Naive thymus-derived CD8-positive, alpha-beta T cell (primary cell): ENCODE measurements around the gene ZMYND19. TPM values are rescaled to one million over a fixed set of nuclear protein-coding genes. Genes with fewer than 3 reads are reported as not detected.

Experiments
- ATAC-seq, 2 donors: fragments of 150-1000 bp; cut with Tn5 transposase in 1 of 2; sonication (Bioruptor Pico), chemical (Tn5 transposase) in 1 of 2; 1 replicate in 1 of 2; 2 replicates in 1 of 2; pipeline ENCODE4 v1.10.0; 2021; ENCODE audit warnings: mild to moderate bottlenecking in 2 of 2, moderate library complexity in 2 of 2
- POLR2A ChIA-PET: fragments of 350-600 bp; sonication (Branson Sonifier 250); formaldehyde crosslinking; loops from one replicate; lab custom pipeline; 2021; ENCODE audit warnings: antibody characterized with exemption; lab: Charles Lee
- DNase-seq, 10 donors: peaks; one replicate each; pipeline versions ENCODE4 v3.0.0 to v3.0.0-alpha.2; 2020 to 2022
- H3K27ac Mint-ChIP-seq, 10 donors: one replicate each; pipeline ENCODE4 v1.8.0; 2020 to 2022; ENCODE audit warnings: mild to moderate bottlenecking in 10 of 10, mixed read lengths in 10 of 10, moderate library complexity in 4 of 10, inconsistent platforms in 1 of 10
- H3K27me3 Mint-ChIP-seq, 5 donors: one replicate each; pipeline ENCODE4 v1.8.0; 2021 to 2022; ENCODE audit warnings: mixed read lengths in 5 of 5
- H3K36me3 Mint-ChIP-seq, 3 donors: one replicate each; pipeline ENCODE4 v1.8.0; 2020 to 2022; ENCODE audit warnings: mixed read lengths in 3 of 3, mild to moderate bottlenecking in 2 of 3, inconsistent platforms in 1 of 3
- H3K4me1 Mint-ChIP-seq, 4 donors: one replicate each; pipeline ENCODE4 v1.8.0; 2021 to 2022; ENCODE audit warnings: mixed read lengths in 4 of 4
- H3K4me3 Mint-ChIP-seq, 10 donors: one replicate each; pipeline ENCODE4 v1.8.0; 2020 to 2022; ENCODE audit warnings: mild to moderate bottlenecking in 10 of 10, mixed read lengths in 10 of 10, moderate library complexity in 6 of 10, inconsistent platforms in 1 of 10
- H3K9me3 Mint-ChIP-seq, 9 donors: one replicate each; pipeline ENCODE4 v1.8.0; 2020 to 2022; ENCODE audit warnings: mixed read lengths in 9 of 9, mild to moderate bottlenecking in 3 of 9, inconsistent platforms in 1 of 9, moderate library complexity in 1 of 9
- polyA plus RNA-seq, 3 donors: library from polyadenylated mRNA; unstranded; fragments of 300-500 nt; fragmentation: Illumina TruSeq; gene quantifications; one replicate each; pipeline ENCODE4 v1.2.3, GENCODE V29; 2021
- total RNA-seq, 8 experiments: library from RNA in 2 of 8; stranded (reverse) in 2 of 8; gene quantifications; one replicate each; pipeline ENCODE4 v1.2.3 and lab custom pipeline; 2021 to 2026

ZMYND19 gene
- total and polyA plus RNA-seq, 5 experiments from 2014 or later: 5.5 to 27.5 (median 15.7) TPM

- POLR2A ChIA-PET: no interaction called here
- no peaks in the 10 kb centered on the region for H3K27me3 Mint-ChIP-seq
- peak overlapping the region in 2 of 10 donors; percentile 53 to 63 for H3K27ac Mint-ChIP-seq
- ATAC-seq (no peak), DNase-seq (no peak)
- H3K9me3 Mint-ChIP-seq: no peaks in the 10 kb centered on the region
- H3K36me3 Mint-ChIP-seq: peaks cover 0 to 3% (median 0%) of the 10 kb centered on the region in 3 donors
- peak overlapping the region in 1 of 10 donors; percentile 41 for H3K4me3 Mint-ChIP-seq
- peaks cover 11 to 50% (median 30%) of the 10 kb centered on the region in 4 donors for H3K4me1 Mint-ChIP-seq
These were observed 22.4 kb upstream of the ZMYND19 start for GRCh38 chr9:137612741-137613142.

DNA sequence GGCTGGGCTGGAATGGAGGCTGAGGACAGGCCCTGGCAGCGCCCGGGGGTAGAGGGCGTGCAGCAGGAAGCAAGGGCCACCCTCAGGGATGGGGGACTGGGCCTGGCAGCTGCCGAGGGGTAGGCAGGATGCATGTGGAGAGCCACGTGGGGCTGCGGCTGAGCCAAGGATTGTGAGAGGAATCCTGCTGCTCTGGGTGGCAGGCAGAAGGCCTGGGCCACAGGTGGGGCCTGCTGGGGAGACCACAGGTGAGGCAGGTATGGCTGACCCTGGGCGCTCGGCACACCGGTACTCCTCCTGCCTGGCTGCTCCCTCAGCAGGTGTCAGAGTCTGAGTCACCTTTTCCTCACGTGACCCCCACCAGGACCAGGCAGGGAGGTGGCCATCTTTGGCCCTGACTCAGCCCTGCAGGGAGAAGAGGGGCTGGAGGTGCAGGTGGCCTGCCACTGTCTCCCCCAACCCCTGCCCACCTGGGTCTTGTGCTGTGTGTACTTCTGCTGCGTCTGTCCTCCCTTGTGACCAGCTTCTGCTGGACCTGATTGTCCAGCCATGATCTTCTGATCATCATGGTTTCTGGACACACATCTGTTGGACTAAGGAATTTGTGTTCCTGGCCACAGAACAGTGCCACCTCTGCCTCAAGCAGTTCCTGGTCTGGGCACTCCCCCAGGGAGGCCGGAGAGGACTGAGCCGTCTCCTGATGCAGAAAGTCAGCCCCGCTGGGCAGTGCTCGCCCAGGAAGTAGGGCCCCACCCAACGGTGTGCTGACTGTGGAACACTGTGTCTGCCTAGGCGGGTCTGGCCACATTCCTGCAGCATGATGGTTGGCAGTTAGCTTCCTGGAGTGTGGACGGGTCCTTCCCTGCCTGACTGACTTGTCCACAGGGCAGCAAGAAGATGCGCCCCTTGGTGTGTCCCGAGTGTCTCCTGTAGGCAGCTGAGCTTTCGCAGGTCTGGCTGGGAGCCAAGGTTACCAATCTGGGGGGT is 21.6 kb upstream of the ZMYND19 start:
- Mint-ChIP-seq H3K27me3 (no peaks in the 10 kb centered on the region), H3K36me3 (peaks cover 0 to 3% (median 0%) of the 10 kb centered on the region in 3 donors), H3K27ac (peak overlapping the region in 9 of 10 donors; percentile 13 to 76 (median 61)), H3K9me3 (no peaks in the 10 kb centered on the region), H3K4me3 (peak overlapping the region in 4 of 10 donors; percentile 46 to 64 (median 51)), H3K4me1 (peaks cover 10 to 50% (median 30%) of the 10 kb centered on the region in 4 donors)
- no peak for DNase-seq
- ATAC-seq: peak; percentile 33 to 68
- POLR2A ChIA-PET: interaction anchor here (1.1 kb wide), 1 partner anchor 23 kb away, joined by 5 read pairs; no protein-coding TSS in a partner anchor

DNA sequence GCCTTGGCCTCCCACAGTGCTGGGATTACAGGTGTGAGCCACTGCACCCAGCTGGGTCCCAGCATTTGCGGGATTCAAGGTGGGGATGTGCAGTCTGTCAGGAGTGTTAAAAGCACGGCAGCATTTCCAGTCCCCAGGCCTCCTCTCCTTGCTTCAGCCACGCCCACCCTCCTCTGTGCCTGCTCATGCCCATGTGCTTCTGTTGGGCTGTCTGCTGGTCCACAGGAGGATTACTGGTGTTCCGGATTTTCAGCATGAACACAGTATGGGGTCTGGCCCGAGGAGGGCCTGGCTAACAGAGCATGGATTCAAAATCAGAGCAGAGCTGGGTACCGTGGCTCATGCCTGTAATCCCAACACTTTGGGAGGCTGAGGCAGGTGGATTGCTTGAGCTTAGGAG is 20.6 kb upstream of the ZMYND19 start:
- POLR2A ChIA-PET: interaction anchor here (1.1 to 2.6 kb wide), 2 partner anchors 8 to 22 kb away, joined by 5 to 10 read pairs; partner anchors contain the start of gene EHMT1
- peak overlapping the region in 4 of 10 donors; percentile 44 to 64 (median 48) for H3K4me3 Mint-ChIP-seq

GRCh38 chr9:137607141-137607857 is 17.0 kb upstream of the ZMYND19 start:
- ATAC-seq: no peak
- Mint-ChIP-seq H3K27me3 (no peaks in the 10 kb centered on the region), H3K36me3 (no peaks in the 10 kb centered on the region), H3K27ac (peak overlapping the region in 5 of 10 donors; percentile 36 to 86 (median 44)), H3K4me3 (peak overlapping the region; percentile 70 to 90 (median 81)), H3K4me1 (peaks cover 14 to 48% (median 39%) of the 10 kb centered on the region in 4 donors), H3K9me3 (no peaks in the 10 kb centered on the region)
- POLR2A ChIA-PET: interaction anchor here (0.6 to 1.8 kb wide), 5 partner anchors 11 to 29 kb away, joined by 3 to 15 read pairs (median 4); partner anchors contain the start of genes DPH7, EHMT1 and ZMYND19
- peak in 1 of 10 donors; percentile 63 for DNase-seq

More for the DNA sequence above, 20.6 kb upstream of the ZMYND19 start:
- ATAC-seq (no peak), DNase-seq (no peak)
- Mint-ChIP-seq H3K27me3 (no peaks in the 10 kb centered on the region), H3K4me1 (peaks cover 10 to 52% (median 34%) of the 10 kb centered on the region in 4 donors), H3K36me3 (peaks cover 0 to 3% (median 0%) of the 10 kb centered on the region in 3 donors), H3K9me3 (no peaks in the 10 kb centered on the region), H3K27ac (peak overlapping the region in 7 of 10 donors; percentile 32 to 75 (median 63))

- peaks cover 11 to 42% (median 34%) of the 10 kb centered on the region in 4 donors for H3K4me1 Mint-ChIP-seq
- ATAC-seq: no peak
- POLR2A ChIA-PET: interaction anchor here (0.6 to 1.8 kb wide), 5 partner anchors 12 to 28 kb away, joined by 3 to 15 read pairs (median 4); partner anchors contain the start of genes DPH7, EHMT1 and ZMYND19
These were observed 16.4 kb upstream of the ZMYND19 start for GRCh38 chr9:137606734-137607138.

DNA sequence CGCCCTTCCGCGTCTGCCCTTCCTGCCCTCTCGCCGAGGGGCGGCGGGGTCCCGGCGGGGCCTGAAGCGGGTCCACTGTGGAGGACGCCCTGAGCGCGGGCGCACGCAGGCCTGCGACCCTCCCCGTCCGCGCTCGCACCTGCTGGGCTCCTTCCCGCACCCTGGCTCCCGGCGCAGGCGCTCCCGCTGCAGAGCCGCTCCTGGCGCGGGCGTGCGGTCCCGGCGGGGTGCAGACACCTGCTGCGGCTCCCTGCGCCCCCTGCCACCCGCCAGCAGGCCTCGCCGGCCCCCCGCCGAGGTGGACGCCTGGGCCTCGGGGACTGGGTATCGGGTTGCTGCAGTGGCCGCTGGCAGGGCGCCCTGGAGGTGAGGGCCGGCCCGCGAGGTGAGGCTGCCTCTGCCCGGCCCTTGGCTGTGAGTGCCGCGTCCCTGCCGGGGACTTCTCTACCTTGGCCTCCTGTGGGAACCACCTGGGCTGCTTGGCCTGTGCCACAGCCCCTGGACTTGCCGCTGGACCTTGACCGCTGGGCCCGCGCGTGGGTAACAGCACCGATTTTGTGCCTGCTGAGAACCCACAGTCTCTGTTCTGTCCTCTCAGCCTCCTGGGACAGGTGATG is 15.8 kb upstream of the ZMYND19 start:
- DNase-seq (peak in 2 of 10 donors; percentile 33 to 37), ATAC-seq (peak; percentile 4 to 12)
- POLR2A ChIA-PET: interaction anchor here (1.4 to 1.6 kb wide), 3 partner anchors 12 to 24 kb away, joined by 3 to 15 read pairs (median 3); partner anchors contain the start of gene EHMT1
- Mint-ChIP-seq H3K27ac (peak overlapping the region in 4 of 10 donors; percentile 62 to 78 (median 70)), H3K4me1 (peaks cover 8 to 36% (median 29%) of the 10 kb centered on the region in 4 donors), H3K27me3 (no peaks in the 10 kb centered on the region), H3K9me3 (no peaks in the 10 kb centered on the region), H3K36me3 (no peaks in the 10 kb centered on the region), H3K4me3 (peak overlapping the region; percentile 70 to 90 (median 81))

More at GRCh38 chr9:137606734-137607138, 16.4 kb upstream of the ZMYND19 start:
- Mint-ChIP-seq H3K27ac (peak overlapping the region in 4 of 10 donors; percentile 34 to 86 (median 54)), H3K36me3 (no peaks in the 10 kb centered on the region), H3K27me3 (no peaks in the 10 kb centered on the region), H3K4me3 (peak overlapping the region; percentile 70 to 90 (median 81)), H3K9me3 (no peaks in the 10 kb centered on the region)
- peak in 1 of 10 donors; percentile 62 for DNase-seq

DNA sequence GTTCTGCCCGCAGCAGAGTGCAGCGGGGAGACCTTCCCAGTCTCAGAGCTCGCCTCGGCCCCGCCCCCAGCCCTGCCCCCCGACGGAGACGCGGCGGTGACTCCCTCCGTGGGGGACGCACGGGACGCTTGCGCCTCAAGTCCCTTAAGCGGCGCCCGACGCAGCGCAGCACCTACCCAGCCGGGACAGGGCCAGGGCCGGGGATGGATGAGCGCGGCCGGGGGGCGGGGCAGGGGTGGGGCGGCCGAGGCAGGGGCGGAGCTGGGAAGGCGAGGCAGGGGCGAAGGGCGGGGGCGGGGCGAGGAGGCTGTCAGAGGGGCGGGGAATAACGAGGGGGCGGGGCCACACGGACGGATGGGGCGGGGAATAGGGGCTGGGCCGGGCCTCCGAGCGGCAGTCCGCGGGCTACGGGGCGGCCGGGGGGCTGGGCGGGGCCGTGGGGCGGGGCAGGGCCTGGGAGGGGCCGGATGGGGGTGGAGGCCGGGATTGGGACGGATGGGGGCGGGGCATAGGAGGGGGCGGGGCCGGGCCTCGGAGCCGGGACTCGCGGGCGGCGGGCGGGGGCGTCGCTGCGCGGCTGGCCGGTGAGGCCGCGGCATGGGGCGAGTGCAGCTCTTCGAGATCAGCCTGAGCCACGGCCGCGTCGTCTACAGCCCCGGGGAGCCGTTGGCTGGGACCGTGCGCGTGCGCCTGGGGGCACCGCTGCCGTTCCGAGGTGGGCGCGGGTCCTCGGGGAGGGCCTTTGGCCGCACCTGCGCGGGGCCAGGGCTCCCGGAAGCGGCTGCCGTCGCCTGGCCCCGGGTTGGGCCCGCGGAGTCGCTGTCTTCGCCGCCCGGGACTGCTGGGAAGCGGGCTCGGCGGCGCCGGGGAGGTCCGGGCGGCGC is 15.1 kb upstream of the ZMYND19 start, which contains the start of gene ARRDC1:
Gene ARRDC1, plus strand, starts transcription at position 566 of the 884 bp plus-strand sequence. Its CDS starts 32 bp downstream, at position 598.
- peaks cover 8 to 35% (median 26%) of the 10 kb centered on the region in 4 donors for H3K4me1 Mint-ChIP-seq
- no peaks in the 10 kb centered on the region for H3K36me3 Mint-ChIP-seq
- no peaks in the 10 kb centered on the region for H3K9me3 Mint-ChIP-seq
- H3K27ac Mint-ChIP-seq: peak within 1 kb of the TSS in 4 of 10 donors; percentile 62 to 78 (median 72)
- ATAC-seq (peak; percentile 88 to 90), DNase-seq (peak; percentile 83 to 97 (median 91))
- peak within 1 kb of the TSS; percentile 70 to 90 (median 81) for H3K4me3 Mint-ChIP-seq
- POLR2A ChIA-PET: interaction anchor here (0.6 to 1.6 kb wide), 6 partner anchors 11 to 878 kb away, joined by 3 to 14 read pairs (median 4); partner anchors contain the start of genes EHMT1 and ZMYND19
- H3K27me3 Mint-ChIP-seq: no peaks in the 10 kb centered on the region

- Mint-ChIP-seq H3K4me1 (peaks cover 8 to 32% (median 23%) of the 10 kb centered on the region in 4 donors), H3K4me3 (peak overlapping the region; percentile 22 to 76 (median 65)), H3K36me3 (no peaks in the 10 kb centered on the region), H3K27ac (peak overlapping the region in 3 of 10 donors; percentile 6 to 80 (median 72)), H3K9me3 (no peaks in the 10 kb centered on the region), H3K27me3 (no peaks in the 10 kb centered on the region)
- DNase-seq: peak in 1 of 10 donors; percentile 69
- ATAC-seq: no peak
- POLR2A ChIA-PET: interaction anchor here (1.2 to 1.6 kb wide), 5 partner anchors 10 to 23 kb away, joined by 3 to 14 read pairs (median 4); partner anchors contain the start of genes EHMT1 and ZMYND19
These were observed 14.2 kb upstream of the ZMYND19 start for GRCh38 chr9:137604345-137605086.

- H3K27ac Mint-ChIP-seq: peak overlapping the region in 3 of 10 donors; percentile 6 to 80 (median 72)
- DNase-seq (no peak), ATAC-seq (no peak)
These were observed 13.6 kb upstream of the ZMYND19 start for GRCh38 chr9:137603879-137604278.

DNA sequence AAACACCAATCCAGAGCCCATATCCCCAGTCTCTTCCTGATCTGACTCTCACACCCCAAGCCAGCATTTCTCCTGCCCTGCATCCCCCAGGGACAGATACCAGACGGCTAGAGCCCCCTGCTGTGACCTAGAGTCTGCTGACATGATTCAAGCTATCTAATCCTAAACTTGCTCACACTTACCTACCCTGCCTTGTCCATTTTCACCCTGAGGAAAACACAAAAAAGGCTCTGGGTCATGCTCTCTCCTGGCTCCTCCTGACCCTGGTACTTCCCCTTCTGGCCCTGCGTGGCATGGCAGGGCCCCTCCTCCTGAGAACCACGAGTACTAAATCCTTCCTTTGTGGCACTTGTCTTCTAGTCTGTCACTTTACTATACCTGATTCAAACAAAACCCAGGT is 12.3 kb upstream of the ZMYND19 start:
- ATAC-seq (no peak), DNase-seq (no peak)
- Mint-ChIP-seq H3K4me3 (peak overlapping the region in 5 of 10 donors; percentile 4 to 62 (median 52)), H3K36me3 (no peaks in the 10 kb centered on the region), H3K27me3 (no peaks in the 10 kb centered on the region), H3K4me1 (peaks cover 8 to 22% (median 18%) of the 10 kb centered on the region in 4 donors), H3K27ac (peak overlapping the region in 2 of 10 donors; percentile 9 to 31), H3K9me3 (no peaks in the 10 kb centered on the region)
- POLR2A ChIA-PET: interaction anchor here (0.9 kb wide), 1 partner anchor 11 kb away, joined by 3 read pairs; no protein-coding TSS in a partner anchor

More at GRCh38 chr9:137603879-137604278, 13.6 kb upstream of the ZMYND19 start:
- Mint-ChIP-seq H3K27me3 (no peaks in the 10 kb centered on the region), H3K9me3 (no peaks in the 10 kb centered on the region), H3K4me3 (peak overlapping the region; percentile 22 to 76 (median 65)), H3K4me1 (peaks cover 8 to 31% (median 22%) of the 10 kb centered on the region in 4 donors), H3K36me3 (no peaks in the 10 kb centered on the region)
- POLR2A ChIA-PET: interaction anchor here (1.0 to 1.5 kb wide), 2 partner anchors 9 to 18 kb away, joined by 4 read pairs; no protein-coding TSS in a partner anchor
